ENCODE measurements around the gene TOR1AIP2.
"Not testable (repeated sequence)": the region's sequence is repeated elsewhere in the genome, so short reads cannot be mapped to it uniquely, and the experiment has no call there.

TOR1AIP2 gene

DNA sequence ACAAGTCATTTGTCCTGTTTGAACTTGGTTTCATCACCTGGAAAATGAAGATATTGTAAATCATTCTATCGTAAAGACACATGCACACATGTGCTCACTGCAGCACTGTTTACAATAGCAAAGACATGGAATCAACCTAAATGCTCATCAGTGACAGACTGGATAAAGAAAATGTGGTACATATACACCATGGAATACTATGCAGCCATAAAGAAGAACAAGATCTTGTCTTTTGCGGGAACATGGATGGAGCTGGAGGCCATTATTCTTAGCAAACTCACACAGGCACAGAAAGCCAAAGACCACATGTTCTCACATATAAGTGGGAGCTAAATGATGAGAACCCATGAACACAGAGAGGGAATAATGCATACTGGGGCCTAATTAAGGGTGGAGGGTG lies 73.2 kb downstream of the TOR1AIP2 start:
- DNase-seq, result not testable (repeated sequence)

GRCh38 chr1:179803918-179804317 lies 73.7 kb downstream of the TOR1AIP2 start:
- no peak for DNase-seq

- no peak for DNase-seq
Observed at GRCh38 chr1:179803104-179803503, 74.5 kb downstream of the TOR1AIP2 start.

GRCh38 chr1:179800481-179800880 lies 77.1 kb downstream of the TOR1AIP2 start:
- no peak for DNase-seq

GRCh38 chr1:179798864-179799516 lies 78.6 kb downstream of the TOR1AIP2 start:
- DNase-seq, result no peak

GRCh38 chr1:179798213-179798863 lies 79.3 kb downstream of the TOR1AIP2 start:
- no peak for DNase-seq

GRCh38 chr1:179794669-179795068 lies 82.9 kb downstream of the TOR1AIP2 start:
- DNase-seq, result no peak

GRCh38 chr1:179794146-179794545 lies 83.5 kb downstream of the TOR1AIP2 start:
- DNase-seq, result no peak

- DNase-seq, result no peak
Observed at GRCh38 chr1:179793281-179793680, 84.3 kb downstream of the TOR1AIP2 start.
